Body of pancreas (tissue), 4 donors: ENCODE data around the gene FSD2.

ENCODE experiments used
- POLR2A ChIP-seq, 3 donors: fragments of 450-650 bp; IDR thresholded peaks; one replicate each; pipeline ENCODE4 v1.6.1; 2016; ENCODE audit warnings: antibody characterized with exemption in 3 of 3, mild to moderate bottlenecking in 2 of 3
- TF ChIP-seq, protein P1 (sequence below), 7 experiments: fragments of 450-650 bp in 4 of 7; fragments of 200-600 bp in 3 of 7; sonication (generic) in 3 of 7; IDR thresholded peaks; one replicate each; pipeline ENCODE4 v1.5.1; 2016 to 2019; ENCODE audit warnings: antibody characterized with exemption in 7 of 7

DNA sequence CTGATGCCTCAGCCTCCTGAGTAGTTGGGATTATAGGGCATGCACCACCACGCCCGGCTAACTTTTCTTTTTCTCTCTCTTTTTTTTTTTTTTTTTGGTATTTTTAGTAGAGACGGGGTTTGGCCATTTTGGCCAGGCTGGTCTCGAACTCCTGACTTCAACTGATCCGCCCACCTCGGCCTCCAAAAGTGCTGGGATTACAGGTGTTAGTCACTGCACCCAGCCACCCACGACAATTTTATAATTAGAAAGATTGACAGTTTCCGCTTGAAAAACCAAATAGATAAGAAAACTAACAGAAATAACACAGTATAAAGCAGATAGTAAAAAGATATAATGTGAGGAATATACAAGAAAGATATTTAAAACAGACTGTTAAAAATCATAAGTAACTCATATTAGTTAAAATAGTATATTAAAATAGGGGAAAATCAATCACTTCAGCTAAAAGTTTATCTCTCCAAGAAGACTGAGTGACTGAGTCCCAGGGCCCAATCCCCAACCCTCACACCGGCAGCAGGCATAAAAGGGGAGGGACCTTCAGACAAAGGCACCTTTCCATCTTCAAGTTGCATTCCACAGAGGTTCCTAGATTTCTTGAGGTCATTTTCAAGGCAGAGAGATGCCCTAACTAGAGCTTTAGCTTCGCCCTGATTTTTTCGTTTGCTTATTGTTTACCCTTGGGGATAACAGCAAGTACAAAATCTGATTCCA, 2.2 kb upstream of the FSD2 start:
- TF ChIP-seq, protein P1, sequence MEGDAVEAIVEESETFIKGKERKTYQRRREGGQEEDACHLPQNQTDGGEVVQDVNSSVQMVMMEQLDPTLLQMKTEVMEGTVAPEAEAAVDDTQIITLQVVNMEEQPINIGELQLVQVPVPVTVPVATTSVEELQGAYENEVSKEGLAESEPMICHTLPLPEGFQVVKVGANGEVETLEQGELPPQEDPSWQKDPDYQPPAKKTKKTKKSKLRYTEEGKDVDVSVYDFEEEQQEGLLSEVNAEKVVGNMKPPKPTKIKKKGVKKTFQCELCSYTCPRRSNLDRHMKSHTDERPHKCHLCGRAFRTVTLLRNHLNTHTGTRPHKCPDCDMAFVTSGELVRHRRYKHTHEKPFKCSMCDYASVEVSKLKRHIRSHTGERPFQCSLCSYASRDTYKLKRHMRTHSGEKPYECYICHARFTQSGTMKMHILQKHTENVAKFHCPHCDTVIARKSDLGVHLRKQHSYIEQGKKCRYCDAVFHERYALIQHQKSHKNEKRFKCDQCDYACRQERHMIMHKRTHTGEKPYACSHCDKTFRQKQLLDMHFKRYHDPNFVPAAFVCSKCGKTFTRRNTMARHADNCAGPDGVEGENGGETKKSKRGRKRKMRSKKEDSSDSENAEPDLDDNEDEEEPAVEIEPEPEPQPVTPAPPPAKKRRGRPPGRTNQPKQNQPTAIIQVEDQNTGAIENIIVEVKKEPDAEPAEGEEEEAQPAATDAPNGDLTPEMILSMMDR (IDR thresholded peaks at IDR 0.05), result no peak
- TF ChIP-seq POLR2A (IDR thresholded peaks at IDR 0.05), result no peak
